NB4 (cell line): ENCODE results near the gene KHNYN.

Source experiments
- POLR2A ChIP-seq: IDR thresholded peaks from 2 replicates; pipeline ENCODE4 v1.6.1; 2011; ENCODE audit warnings: mild to moderate bottlenecking; ENCODE audit not compliant: insufficient read length; ENCODE audit errors: extremely low read depth
- TF ChIP-seq, protein P1 (sequence below): IDR thresholded peaks from one replicate; pipeline ENCODE4 v1.5.1; 2012; ENCODE audit warnings: low read depth, low read length

DNA sequence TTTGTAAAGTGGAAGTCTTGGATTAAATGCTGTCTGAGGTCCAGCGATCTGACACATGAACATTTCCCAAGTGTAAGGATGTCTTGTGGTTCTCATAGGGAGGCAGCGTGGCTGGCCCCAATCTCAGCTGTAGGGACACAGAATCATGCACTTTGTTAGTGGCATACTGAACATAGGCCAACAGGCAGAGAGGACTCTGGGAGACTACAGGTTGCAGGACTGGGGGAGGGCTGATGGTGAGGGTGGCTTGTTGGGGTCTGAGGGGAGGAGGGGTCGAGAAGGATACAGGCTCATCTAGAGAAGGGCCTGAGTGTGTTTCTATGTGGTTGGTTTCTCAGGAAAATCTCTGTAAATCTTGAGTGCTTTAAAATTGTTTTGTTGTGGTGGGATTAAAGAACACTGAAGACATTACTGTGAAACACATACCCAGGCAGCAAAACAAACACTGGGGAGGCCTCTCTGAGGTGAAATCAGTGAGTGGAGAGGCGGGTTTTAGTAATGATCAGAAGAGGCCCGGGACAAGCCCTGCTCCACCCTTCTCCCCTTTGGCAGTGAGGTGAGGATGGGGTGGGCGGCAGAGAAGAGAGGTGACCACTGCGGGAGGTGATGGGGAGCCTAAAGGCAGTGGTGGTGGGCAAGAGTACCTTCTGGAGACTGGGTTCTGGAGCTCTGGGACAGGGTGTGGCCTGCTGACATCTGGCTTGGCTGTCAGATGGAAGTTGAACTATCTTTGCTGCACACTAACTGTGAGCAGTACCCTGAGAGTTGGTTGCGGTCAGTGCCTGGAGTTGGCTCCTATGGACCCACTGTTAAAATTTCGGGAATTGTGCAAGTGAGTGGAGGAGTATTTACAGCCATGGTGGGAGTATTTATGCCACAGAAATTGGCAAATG is 27.7 kb upstream of the KHNYN start:
- TF ChIP-seq, protein P1, sequence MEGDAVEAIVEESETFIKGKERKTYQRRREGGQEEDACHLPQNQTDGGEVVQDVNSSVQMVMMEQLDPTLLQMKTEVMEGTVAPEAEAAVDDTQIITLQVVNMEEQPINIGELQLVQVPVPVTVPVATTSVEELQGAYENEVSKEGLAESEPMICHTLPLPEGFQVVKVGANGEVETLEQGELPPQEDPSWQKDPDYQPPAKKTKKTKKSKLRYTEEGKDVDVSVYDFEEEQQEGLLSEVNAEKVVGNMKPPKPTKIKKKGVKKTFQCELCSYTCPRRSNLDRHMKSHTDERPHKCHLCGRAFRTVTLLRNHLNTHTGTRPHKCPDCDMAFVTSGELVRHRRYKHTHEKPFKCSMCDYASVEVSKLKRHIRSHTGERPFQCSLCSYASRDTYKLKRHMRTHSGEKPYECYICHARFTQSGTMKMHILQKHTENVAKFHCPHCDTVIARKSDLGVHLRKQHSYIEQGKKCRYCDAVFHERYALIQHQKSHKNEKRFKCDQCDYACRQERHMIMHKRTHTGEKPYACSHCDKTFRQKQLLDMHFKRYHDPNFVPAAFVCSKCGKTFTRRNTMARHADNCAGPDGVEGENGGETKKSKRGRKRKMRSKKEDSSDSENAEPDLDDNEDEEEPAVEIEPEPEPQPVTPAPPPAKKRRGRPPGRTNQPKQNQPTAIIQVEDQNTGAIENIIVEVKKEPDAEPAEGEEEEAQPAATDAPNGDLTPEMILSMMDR = no peak
- no peak for TF ChIP-seq POLR2A
